Islet of Langerhans (tissue), 1 donor: ENCODE data around the gene MSLN.

ENCODE experiments used
- FAIRE-seq: peaks from one replicate; lab custom pipeline; 2011; peaks lifted over from hg19 to GRCh38; lab: Jason Lieb, UNC

Gene MSLN

DNA sequence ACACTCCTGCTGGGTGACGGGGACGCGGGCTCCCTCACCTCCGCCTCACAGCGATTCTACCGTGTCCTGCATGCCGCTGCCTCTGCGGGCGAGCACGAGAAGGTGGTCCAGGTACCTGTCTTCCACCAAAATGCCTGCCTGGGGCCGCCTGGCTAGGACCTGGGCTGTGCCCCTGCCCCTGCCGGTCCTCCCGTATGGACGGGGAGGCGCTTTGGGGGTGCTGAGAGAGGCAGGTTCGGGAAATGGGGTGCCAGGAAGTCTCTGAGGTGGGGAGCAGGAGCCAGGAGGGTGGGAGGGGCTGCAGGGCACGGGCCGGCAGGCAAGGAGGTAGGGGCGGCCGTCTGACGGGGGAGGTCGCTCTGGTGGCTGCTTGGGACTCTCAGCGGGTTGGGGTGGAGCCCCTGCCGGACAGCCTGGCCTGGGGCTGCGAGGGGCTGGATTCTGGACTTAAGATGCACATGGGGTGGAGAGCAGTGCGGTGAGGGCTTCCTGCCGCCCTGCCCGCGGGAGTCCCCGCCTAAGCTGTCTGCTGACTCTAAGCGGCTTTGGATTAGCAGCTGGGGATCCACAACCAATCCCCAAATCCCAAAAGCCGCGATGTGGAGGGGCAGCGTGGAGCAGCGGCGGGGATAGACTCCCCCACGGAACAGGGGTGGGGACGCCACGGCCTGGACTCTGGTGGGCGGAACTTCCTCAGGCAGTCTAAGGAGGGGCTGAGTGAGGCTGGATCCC, 33.7 kb downstream of the MSLN start:
- FAIRE-seq = no peak

DNA sequence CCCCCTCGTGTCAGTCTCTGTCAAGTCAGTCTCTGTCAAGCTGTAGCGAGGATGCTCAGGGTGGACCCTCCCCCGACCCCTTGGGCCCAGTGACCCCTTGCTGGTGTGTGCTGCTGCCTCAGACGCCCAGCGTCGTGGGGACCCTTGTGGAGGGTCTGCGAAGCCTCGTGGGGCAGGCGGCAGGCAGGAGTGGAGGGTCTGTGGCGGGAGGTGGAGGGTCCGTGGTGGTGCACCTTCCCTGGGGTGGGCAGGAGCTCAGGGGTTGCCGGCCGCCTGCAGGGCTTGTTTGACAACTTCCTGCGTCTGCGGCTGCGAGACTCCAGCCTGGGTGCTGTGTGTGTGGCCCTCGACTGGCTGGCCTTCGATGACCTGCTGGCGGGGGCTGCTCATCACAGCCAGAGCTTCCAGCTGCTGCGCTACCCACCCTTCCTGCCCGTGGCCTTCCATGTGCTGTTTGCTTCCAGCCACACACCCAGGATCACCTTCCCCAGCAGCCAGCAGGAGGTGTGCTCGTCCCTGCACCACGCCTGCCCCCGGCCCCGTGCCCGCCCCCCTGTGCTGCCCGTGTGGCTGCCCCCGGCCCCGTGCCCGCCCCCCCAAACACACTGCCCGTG, 34.4 kb downstream of the MSLN start:
- FAIRE-seq = no peak

DNA sequence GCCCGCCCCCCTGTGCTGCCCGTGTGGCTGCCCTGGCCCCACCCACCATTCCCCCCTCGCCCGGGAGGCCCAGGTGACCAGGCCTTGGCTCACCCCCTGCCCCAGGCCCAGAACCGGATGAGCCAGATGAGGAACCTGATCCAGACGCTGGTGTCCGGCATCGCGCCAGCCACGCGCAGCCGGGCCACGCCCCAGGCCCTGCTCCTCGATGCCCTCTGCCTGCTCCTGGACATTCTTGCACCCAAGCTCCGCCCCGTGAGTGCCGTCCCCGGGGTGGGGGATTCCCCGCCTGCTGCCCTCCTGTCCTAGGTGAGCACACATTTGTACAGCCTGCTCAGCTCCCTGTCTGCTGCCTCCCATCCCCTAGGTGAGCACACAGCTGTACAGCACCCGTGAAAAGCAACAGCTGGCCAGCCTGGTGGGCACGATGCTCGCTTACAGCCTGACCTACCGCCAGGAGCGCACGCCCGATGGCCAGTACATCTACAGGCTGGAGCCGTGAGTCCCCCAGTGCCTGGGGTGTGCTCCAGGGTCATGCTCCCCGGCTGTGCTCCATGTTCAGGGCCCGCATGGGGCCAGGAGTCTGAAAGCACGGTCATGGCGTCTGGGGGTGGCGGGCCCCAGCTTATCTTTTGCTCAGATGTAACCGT, 35.2 kb downstream of the MSLN start:
- FAIRE-seq = no peak

DNA sequence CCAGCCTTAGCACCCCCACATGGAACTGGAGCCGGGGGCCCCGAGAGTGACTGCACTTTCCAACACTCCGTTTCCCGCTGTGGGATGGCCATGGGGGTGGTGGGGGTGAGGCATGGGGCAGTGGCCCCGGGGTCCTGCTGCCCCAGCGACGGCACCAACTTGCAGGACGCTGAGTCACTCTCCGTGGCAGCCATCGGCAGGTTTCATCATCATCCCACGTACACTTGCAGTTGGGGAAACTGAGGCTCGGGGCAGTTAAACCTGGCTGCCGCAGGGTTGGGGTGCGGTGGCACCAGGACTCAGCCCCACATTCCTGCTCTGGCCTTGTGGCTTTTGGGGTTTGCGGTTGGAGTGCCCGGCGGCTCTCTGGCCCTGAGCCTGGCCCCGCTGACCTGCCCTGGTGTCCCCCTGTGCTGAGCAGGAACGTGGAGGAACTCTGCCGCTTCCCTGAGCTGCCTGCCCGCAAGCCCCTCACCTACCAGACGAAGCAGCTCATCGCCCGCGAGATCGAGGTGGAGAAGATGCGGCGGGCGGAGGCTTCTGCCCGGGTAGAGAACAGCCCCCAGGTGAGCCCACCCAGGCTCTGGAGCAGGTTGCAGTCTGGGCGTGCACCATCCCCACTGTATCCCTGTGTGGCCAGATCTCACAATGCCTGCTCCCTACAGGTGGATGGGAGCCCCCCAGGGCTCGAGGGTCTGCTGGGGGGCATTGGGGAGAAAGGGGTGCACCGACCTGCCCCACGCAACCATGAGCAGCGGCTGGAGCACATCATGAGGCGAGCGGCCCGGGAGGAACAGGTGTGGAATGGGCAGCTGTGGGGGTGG, 36.0 kb downstream of the MSLN start:
- no peak for FAIRE-seq

DNA sequence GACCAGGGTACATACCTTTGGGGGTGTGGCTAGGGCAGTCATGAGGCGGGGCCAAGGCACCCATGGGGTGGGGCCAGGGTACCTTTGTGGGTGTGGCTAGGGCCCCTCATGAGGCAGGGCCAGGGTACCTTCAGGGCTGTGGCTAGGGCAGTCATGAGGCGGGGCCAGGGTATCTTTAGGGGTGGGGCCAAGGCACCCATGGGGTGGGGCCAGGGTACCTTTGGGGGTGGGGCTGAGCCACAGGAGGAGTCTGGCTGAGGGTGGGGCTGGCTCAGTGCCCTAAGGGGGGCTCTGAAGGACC, 36.5 kb downstream of the MSLN start:
- no peak for FAIRE-seq

DNA sequence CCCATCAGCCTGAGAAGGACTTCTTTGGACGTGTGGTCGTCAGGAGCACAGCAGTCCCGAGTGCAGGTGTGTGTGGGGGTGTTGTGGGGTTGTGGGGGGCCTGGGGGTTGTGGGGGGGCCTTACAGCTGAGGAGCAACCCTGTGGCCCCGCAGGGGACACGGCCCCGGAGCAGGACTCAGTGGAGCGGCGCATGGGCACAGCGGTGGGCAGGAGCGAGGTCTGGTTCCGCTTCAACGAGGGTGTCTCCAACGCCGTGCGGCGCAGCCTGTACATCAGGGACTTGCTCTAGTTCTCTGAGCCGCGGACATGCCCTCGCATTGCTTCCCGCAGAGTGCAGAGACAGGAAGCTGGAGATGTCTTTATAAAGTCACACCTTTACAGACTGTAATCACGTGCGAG, 37.2 kb downstream of the MSLN start:
- no peak for FAIRE-seq

DNA sequence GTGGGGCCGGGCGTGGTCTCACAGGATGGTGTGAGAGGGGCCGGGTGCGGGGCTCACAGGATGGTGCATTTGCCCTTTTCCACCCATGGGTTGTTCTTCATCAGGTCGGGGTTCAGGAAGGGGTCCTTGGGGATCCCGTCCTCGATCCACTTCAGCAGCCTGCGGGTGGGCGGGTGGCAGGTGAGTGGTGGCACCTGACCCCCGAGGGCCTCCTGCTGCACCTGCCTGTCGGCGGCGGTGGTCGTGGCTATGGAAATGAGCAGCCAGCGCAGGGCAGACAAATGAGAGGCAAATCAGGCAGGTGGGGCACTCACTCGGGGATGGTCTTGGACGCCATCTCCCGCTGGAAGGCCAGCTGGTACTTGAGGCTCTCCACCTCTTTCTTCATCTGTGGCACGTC, 38.1 kb downstream of the MSLN start:
- FAIRE-seq = no peak

DNA sequence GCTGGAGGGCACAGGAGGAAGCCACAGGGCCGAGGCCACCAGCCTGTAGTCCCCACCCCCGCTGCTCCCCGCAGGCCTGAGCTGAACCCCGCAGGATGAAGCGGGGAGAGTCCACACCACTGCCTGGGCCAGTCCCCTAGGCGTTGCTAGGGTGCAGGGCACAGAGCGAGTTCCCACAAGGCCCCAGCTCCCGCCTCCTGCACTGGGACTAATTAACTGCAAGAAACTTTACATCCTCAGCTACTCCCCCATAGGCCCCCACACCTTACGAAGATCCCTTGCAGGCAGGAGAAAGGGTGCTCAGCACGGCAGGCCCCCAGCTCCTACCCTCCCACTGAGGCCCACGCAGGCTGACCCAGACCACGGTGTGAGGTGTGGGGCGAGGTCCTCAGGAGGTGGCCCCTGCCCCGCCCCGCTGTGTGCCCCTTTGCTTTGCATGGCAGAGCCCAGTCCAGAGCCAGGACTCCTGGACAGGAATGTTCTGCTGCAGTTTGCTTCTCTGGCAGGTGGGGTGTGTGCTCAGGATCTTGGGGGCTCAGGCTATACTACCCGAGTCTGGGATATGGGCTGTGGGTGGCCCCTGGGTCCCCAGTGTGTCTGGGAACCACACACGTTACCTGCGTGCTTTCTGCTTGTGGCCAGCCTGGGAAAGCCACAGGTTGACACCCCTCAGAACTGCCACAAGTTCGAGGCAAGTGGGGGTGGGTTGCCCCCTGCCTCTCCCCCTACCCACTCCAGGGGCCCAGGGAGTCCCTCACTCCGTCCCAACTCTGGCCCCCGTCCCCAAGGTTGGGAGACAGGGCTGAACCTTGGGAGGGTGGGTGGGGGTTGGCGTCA, 38.8 kb downstream of the MSLN start:
- no peak for FAIRE-seq

DNA sequence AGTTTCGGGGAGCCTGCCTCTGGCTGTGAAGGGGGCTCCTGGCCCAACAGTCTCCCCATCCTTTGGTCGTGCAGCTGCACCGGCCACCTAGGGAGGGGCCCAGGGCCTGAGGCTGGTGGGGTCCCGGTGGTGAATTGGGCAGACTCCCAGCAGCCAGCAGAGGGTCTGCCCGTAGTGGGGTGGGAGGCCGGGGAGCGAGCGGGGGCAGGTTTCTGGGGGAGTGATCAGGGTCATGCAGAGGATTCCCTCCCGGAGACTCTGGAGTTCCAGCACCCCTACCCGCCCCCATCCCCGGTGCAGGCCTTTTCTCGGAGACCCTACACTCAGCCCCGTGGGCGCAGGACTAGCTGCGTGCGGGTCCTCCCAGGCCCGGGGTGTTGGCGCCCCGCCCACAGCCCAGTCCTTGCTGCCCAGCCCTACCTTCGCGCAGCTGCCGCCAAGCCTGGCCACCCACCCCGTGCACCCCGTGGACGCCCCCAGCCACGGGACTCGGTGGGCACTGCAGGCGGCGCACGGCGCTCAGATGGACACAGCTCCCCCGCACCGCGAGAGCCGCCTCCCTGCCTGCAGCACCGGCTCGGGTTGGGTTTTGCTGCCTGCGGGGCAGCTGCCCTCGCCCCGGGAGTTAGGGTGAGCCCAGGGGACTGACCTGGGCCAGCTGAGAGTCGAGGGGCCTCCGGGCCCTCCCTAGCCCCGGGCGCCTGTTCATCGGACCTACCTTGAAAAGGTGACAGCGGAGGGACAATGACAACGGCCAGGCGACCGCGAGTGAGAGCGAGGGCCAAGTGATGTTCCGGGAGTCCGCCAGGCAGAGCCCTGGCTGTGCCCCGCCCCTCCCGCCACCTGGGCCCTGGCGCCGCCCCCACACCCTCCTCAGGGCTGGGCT, 39.7 kb downstream of the MSLN start, which contains the start of gene GNG13:
TSS of gene GNG13 (minus strand) at position 787 of the 886 bp plus-strand sequence. CDS start 1,657 bp downstream, outside the sequence.
- FAIRE-seq = no peak

DNA sequence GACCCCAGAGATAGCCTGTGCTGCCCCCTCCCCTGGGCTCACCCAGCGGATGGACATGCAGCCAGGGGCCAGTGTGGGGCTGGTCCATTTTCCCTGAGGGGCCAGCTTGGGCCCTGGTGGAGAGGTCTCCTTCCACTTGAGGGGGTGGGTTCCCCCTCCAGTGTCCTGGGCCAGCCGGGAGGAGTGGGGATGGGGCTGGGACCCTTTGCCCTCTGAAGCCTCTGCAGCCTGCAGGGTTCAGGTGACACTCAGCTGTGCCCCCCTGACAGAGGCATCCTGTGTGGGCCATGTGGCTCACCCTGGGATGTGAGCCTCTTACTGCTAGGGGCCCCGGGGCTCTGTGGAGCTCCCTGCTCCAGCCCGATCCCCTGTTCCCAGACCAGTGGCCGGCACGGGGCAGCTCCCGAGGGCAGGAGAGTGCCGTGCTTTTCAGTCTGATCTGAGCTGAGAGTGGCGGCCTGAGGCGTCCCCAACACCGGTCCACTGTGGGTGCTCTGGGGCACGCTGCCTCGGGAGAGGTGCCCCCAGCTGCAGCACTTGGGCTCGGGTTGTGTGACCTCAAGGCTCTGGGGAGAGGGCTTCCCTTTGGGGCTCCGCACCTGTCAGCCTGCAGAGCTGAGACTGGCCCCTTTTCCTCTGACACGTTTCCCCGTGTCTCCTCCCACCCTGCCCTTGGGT, 40.4 kb downstream of the MSLN start:
- FAIRE-seq = no peak

DNA sequence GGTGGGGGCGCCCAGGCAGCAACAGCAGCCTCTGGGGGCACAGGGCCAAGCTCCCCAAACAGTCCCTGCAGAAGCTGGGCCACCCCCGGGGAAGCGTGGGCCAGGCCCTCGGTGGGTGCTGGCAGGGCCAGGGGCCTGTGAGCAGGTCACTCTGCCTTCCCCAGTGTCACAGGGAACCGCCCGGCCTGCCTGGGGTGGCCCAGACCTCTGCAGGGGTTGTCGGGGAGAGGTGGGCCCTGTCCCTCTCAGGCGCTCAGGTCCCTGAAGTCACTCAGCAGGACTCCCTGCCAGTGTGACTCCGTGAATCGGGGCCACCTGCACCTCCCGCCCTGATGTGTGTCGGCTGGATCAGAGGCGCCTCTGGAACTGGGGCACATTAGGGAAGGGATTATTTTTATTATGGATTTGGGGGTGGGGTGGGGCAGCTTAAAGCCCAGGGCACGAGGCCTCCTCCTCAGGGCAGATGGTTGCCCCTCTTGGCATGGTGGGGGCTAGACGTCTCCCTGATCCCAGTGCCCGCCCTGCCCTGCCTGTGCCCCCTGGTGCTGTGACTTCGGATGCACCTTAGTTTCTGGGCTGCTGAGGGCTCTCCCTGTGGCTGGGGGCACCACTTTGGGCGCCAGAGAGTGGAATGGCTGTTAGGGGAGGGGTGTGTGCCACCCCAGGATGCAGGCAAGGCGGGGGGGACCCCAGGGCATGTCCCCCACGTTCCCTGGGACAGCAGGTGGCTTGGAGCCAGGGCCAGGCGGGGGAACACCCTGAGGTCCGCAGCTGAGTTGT, 41.2 kb downstream of the MSLN start:
- FAIRE-seq = no peak

DNA sequence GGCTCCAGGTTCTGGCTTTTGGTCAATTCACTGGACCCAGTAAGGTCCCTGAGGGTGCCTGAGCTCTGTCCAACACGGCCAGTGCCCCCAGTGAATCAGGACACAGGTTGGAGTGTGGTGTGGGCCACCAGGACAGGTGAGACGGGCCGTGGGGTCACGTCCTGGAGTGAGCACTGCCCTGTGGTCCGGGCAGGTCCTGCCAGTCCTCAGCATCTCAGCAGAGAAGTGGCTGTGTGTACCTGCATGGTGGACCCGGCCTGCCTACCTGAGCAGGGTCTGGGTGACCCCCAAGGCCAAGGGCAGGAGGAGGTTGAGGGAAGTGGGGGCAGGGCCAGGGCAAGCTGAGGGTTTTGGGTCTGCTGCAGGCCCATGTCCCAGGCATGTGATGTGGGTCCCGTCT, 41.9 kb downstream of the MSLN start:
- no peak for FAIRE-seq

DNA sequence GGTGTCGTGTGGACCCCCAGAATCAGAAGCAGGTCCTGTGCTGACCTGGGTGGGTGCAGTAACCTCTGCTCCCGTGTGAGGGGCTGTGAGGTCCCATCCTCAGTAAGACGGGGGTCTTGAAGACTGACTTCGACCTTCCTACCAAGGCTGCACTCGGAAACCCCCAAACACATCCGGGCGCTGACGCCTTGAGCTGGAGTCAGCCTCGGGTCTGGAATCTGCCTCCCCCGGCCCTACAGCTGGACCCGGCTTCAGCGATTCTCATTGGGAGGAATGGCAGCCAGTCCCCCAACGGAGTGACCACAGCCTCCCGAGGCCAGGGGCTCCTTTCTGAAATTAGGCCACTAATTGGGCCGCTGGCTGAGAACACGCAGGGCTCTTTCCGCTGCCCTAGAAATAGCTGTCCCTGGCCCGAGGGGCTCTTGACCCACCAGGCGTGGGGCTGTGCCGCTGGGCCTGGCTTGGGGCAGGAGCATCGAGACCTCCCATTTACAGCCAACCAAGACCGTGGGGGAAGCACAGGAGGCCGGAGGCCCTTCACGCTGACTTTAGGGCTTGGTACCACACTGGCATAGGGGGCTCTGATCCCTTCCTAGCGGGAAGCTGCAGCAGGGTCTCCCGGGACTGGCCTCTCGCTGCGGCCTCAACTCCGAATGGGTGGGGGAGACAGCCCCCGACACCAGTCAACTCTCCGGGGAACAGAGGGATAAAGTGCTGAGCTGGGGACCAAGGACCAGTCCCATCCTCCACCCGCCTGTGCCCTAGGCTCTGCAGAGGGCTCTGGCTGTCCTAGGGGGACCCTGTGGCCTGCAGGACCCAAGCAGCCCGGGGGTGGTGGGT, 42.6 kb downstream of the MSLN start:
- FAIRE-seq = no peak

DNA sequence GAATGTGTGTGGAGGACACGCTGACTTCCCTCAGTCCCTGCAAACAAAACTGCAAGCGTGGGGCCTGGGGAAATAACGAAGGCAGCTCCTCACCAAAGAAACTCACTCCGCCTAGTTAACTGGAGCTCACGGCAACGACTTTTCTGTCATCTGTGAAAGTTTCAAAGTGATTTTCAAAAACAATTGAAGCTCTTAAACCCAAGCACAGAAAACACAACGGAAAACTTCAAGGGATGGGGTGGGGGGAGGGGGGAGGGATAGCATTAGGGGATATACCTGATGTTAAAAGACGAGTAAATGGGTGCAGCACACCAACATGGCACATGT, 43.2 kb downstream of the MSLN start:
- FAIRE-seq = no peak

DNA sequence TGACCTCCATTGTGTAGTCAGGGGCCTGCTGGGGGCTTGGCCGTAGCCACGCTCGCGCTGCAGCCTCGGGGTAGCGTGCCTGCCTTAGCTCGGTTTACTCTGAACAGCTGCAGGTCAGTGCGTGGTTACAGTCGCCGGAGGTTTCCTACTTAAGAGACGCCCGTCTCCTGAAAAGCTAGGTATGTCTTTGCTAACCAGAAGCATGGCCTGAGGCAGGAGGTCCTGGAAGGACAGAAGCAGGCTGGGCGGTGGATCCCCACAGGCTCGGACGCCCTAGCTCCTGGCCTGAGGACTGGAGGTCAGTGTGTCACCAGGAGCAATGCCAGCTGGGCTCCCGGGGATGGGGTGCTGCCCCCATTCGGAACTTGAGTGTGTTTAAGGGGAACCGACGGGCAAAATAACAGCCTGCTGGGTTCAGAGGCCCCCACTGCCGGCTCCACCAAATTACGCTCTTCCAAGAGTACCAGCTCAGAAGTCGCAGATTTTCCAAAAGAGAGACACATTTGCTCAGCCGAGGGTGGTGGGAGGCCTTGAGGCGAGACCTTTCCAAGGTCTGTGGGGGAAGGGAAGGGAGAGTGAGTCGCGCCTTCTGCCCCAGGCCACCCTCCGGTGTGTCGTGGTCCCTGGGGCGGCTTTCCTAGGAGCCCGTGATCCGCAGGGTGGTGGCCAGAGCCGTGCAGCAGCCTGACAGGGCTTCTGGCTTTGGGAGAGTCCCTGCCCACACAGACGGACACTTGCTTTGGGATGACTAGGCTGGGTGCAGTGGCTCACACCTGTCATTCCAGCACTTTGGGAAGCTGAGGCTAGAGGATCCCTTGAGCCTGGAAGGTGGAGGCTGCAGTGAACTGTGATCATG, 43.9 kb downstream of the MSLN start:
- no peak for FAIRE-seq

DNA sequence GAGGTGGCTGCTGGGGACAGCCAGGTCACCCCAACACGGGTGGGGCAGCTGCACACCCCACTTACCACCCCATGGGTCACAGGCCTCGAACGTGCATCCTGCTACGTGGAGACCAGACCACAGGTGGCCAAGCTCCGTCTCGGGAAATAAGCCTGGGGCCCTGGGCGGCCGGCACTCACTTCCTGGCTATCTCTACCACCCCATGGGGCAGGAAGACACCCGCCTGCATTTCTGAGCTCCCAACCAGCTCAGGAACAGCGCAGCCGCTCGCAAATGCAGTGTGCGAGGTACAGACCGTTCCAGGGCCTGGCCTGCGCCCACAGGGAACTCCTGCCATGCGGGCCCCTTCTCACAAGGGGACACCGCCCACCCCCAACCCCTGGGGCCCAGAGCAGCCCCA, 44.9 kb downstream of the MSLN start:
- no peak for FAIRE-seq

DNA sequence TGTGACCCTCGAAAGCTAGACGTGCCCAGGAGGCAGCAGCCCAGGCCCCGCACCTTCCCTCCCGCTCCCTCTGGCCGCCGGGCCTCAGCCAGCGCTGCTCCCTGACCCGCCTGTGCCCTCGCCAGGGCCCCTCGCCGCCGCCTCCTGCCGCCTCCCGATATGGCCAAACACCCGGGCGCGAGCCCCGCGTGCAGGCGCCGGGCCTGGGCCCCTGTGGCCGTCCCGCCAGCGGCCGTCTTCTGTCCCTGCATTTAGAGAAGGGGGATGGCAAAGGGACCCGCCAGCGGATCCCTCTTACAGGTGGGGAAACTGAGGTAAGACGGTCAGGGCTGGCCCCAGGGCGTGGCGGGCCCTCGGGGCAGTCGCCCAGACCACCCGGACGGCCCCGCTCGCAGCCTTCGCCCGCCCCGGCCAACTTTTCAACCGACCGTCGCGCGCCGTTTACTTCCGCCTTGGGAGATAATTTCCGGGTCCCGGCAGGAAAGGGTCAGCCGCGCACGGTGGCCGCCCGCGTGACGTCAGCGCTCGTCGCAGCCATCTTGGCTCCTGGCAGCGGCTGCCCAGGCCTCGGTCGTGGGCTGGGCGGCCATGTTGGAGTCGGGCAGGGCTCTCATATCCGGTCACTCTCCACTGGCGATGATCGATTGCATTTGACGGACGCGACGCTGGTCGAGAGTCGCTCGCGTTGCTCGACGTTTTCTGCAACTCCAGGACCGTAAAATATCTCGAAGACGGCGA, 47.0 kb downstream of the MSLN start:
- no peak for FAIRE-seq
